A673 (cell line): Measurements from ENCODE around the gene PBX1. TPM values are rescaled to one million over a fixed set of nuclear protein-coding genes. Genes with fewer than 3 reads are reported as not detected.

ENCODE experiments used
- BruUV-seq: library from RNA; stranded (reverse); fragments of 400-500 nt; replicated peaks from 2 replicates; lab custom pipeline; 2021; lab: Mats Ljungman, UMichigan
- CTCF ChIA-PET: fragments of 300-600 bp; sonication (Branson Sonifier 250); formaldehyde crosslinking; loops from one replicate; lab custom pipeline; 2022; ENCODE audit warnings: antibody characterized with exemption; lab: Charles Lee
- POLR2A ChIA-PET: fragments of 300-600 bp; sonication (Branson Sonifier 250); formaldehyde crosslinking; loops from one replicate; lab custom pipeline; 2022; ENCODE audit warnings: antibody characterized with exemption; ENCODE audit not compliant: low non-redundant PET; lab: Charles Lee
- DNase-seq: peaks from one replicate; pipeline ENCODE4 v3.0.0-alpha.2; 2015; ENCODE audit warnings: low spot score
- H3K27ac ChIP-seq: fragments of 200-600 bp; sonication (generic); 2 replicates; pipeline ENCODE4 v1.5.1; 2016; ENCODE audit warnings: mixed run types, low read depth, mild to moderate bottlenecking, mixed read lengths, antibody characterized with exemption, low read length; ENCODE audit not compliant: poor library complexity, severe bottlenecking
- H3K27me3 ChIP-seq: fragments of 200-600 bp; sonication (generic); replicated peaks from 2 replicates; pipeline ENCODE4 v1.6.1; 2017; ENCODE audit warnings: mixed run types, low read depth, mild to moderate bottlenecking, mixed read lengths, antibody characterized with exemption, low read length; ENCODE audit not compliant: insufficient read depth, poor library complexity
- H3K36me3 ChIP-seq: fragments of 200-600 bp; sonication (generic); 2 replicates; pipeline ENCODE4 v1.6.1; 2016; ENCODE audit warnings: mixed run types, mild to moderate bottlenecking, mixed read lengths, antibody characterized with exemption, low read length; ENCODE audit not compliant: insufficient read depth, poor library complexity, severe bottlenecking
- H3K4me1 ChIP-seq: fragments of 200-600 bp; sonication (generic); 2 replicates; pipeline ENCODE4 v1.6.1; 2017; ENCODE audit warnings: mixed run types, mild to moderate bottlenecking, mixed read lengths, antibody characterized with exemption, low read length; ENCODE audit not compliant: insufficient read depth, poor library complexity, severe bottlenecking
- H3K4me3 ChIP-seq: fragments of 200-600 bp; sonication (generic); 2 replicates; pipeline ENCODE4 v1.5.1; 2016; ENCODE audit warnings: low read depth, mixed run types, mild to moderate bottlenecking, mixed read lengths, low read length; ENCODE audit not compliant: poor library complexity, severe bottlenecking
- H3K9me3 ChIP-seq: fragments of 200-600 bp; sonication (generic); 2 replicates; pipeline ENCODE4 v1.6.1; 2016; ENCODE audit warnings: mixed run types, low read depth, mild to moderate bottlenecking, mixed read lengths, antibody characterized with exemption, low read length; ENCODE audit not compliant: poor library complexity, severe bottlenecking
- EZH2 ChIP-seq: fragments of 200-600 bp; sonication (generic); IDR thresholded peaks from 2 replicates; pipeline ENCODE4 v1.6.1; 2017; ENCODE audit warnings: borderline replicate concordance, low read depth, mild to moderate bottlenecking, mixed read lengths, antibody characterized with exemption, low read length; ENCODE audit not compliant: poor library complexity, severe bottlenecking
- intact Hi-C: fragments of 100-400 bp; cut with micrococcal nuclease; formaldehyde crosslinking; loops from one replicate; pipeline ENCODE4 v1.10.0; 2022; ENCODE audit not compliant: unreplicated experiment
- total RNA-seq: library from RNA; stranded (reverse); gene quantifications from 2 replicates; pipeline ENCODE4 v1.2.3, GENCODE V29; 2021
- TF ChIP-seq, protein P1 (sequence below): fragments of 300-800, 200-600 bp; sonication (generic); conservative IDR thresholded peaks from 2 replicates; pipeline ENCODE4 v1.5.1; 2017; ENCODE audit warnings: low read depth, mild to moderate bottlenecking, antibody characterized with exemption, low read length, moderate library complexity, mixed read lengths

PBX1 gene
- total RNA-seq, 1 experiment from 2014 or later = 51.5 TPM

DNA sequence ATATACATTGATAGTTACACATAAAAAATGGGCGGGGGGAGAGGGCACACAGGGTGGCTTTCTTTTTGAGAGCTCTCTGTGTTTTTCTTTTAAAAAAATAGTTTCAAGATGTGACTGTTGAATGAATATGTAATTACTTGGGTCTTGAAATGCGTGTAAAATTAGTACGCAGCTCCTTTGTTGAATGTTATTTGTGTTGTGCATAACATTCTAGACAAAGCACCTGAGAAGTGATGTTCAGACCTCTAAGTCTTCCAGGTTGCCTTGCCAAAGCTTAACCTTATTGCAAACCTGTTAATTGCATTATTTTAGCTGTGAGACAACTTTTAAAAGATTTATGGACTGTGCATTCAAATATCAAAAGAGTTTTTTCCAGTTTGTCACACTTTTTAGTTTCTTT, 5.4 kb downstream of the PBX1 start:
- Histone ChIP-seq H3K9me3 (no peaks in the 10 kb centered on the region), H3K36me3 (no peaks in the 10 kb centered on the region), H3K27me3 (no peaks in the 10 kb centered on the region), H3K4me1 (peaks cover 26% of the 10 kb centered on the region), H3K4me3 (no peak overlapping the region), H3K27ac (no peak overlapping the region)
- no peak for DNase-seq
- intact Hi-C loops = no loop called here
- no TSS peak for BruUV-seq
- ChIA-PET CTCF (no interaction called here), POLR2A (no interaction called here)
- TF ChIP-seq EZH2 = no peak
- TF ChIP-seq, protein P1, sequence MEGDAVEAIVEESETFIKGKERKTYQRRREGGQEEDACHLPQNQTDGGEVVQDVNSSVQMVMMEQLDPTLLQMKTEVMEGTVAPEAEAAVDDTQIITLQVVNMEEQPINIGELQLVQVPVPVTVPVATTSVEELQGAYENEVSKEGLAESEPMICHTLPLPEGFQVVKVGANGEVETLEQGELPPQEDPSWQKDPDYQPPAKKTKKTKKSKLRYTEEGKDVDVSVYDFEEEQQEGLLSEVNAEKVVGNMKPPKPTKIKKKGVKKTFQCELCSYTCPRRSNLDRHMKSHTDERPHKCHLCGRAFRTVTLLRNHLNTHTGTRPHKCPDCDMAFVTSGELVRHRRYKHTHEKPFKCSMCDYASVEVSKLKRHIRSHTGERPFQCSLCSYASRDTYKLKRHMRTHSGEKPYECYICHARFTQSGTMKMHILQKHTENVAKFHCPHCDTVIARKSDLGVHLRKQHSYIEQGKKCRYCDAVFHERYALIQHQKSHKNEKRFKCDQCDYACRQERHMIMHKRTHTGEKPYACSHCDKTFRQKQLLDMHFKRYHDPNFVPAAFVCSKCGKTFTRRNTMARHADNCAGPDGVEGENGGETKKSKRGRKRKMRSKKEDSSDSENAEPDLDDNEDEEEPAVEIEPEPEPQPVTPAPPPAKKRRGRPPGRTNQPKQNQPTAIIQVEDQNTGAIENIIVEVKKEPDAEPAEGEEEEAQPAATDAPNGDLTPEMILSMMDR = no peak

DNA sequence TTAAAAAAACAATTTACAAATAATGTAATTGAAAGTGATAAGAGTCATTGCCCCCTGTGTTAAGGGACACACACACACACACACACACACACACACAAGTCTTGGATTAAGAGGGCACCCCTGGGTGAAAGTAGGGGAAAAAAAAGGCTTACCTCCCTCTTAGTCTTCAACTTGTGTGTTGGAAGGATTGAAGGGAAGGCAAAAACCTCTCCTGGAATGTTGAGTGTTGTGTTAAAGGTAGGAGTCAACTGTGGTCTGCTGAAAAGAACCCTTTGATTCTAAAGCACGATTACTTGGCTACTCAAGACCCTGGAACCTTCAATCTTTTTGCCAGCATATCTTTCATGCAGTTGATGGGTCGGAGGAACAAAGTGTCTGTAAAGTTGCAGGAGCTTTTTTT, 6.4 kb downstream of the PBX1 start:
- H3K4me3 ChIP-seq = no peak overlapping the region
- POLR2A ChIA-PET = interaction anchor here (0.6 kb wide), 2 partner anchors 12 to 71 kb away, joined by 3 to 5 read pairs; no protein-coding TSS in a partner anchor
- CTCF ChIA-PET = no interaction called here
- H3K36me3 ChIP-seq = no peaks in the 10 kb centered on the region
- H3K27ac ChIP-seq = no peak overlapping the region
- H3K27me3 ChIP-seq = no peaks in the 10 kb centered on the region
- intact Hi-C loops = no loop called here
- no peaks in the 10 kb centered on the region for H3K9me3 ChIP-seq
- no TSS peak for BruUV-seq
- TF ChIP-seq, protein P1 = no peak
- TF ChIP-seq EZH2 = no peak
- no peak for DNase-seq
- peaks cover 26% of the 10 kb centered on the region for H3K4me1 ChIP-seq

DNA sequence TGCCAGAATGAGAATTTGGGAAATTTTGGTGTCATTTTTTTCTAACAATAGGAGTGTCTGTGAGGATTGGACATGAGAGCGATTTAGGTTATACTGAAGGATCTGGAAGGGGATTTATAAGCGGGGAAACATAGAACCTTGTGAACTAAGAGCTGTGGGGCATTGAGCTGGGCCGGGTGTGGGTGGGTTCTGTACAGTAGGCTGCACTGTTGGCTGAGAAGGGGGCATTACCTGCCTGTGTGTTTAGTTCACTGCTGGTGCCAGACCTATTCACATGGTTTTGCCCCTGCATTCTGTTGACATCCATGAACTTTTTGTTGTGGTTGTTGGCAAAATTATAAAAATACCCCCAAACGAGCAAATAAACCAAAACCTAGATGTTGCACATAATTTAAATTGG, 8.8 kb downstream of the PBX1 start:
- H3K27ac ChIP-seq = no peak overlapping the region
- intact Hi-C loops = no loop called here
- BruUV-seq = no TSS peak
- H3K27me3 ChIP-seq = no peaks in the 10 kb centered on the region
- POLR2A ChIA-PET = no interaction called here
- CTCF ChIA-PET = no interaction called here
- peaks cover 6% of the 10 kb centered on the region for H3K36me3 ChIP-seq
- H3K9me3 ChIP-seq = no peaks in the 10 kb centered on the region
- peaks cover 17% of the 10 kb centered on the region for H3K4me1 ChIP-seq
- no peak for DNase-seq
- TF ChIP-seq EZH2 = no peak
- TF ChIP-seq, protein P1 = no peak
- H3K4me3 ChIP-seq = no peak overlapping the region
